Activated CD8-positive, alpha-beta memory T cell treated with anti-CD3 and anti-CD28 coated beads, Interleukin-2, amount 50 U/mL, for 48 hours (primary cell): ENCODE measurements around the gene FGD5.

Experiments used
- DNase-seq: peaks from one replicate; pipeline ENCODE4 v3.0.0-alpha.2; 2020

FGD5 gene

GRCh38 chr3:14907043-14907966 is 88.5 kb downstream of the FGD5 start:
- DNase-seq: no peak

DNA sequence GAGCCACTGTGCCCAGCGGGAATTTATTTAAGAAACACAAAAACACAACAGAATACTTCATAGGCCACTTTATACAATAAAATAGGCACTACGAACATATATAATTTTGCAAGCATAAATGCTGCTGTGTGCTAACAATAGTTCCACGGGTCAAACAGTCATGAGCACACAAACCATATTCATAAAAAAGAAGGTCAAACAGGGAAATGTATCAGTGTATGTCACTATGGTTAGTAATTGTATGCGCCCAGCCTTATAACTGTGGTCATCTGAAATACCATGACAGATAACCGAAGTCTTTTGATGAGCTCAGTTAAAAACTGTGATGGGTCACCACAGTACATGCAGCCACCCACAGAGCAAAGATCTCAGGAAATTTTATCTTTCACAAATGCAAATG is 90.5 kb downstream of the FGD5 start:
- no peak for DNase-seq

DNA sequence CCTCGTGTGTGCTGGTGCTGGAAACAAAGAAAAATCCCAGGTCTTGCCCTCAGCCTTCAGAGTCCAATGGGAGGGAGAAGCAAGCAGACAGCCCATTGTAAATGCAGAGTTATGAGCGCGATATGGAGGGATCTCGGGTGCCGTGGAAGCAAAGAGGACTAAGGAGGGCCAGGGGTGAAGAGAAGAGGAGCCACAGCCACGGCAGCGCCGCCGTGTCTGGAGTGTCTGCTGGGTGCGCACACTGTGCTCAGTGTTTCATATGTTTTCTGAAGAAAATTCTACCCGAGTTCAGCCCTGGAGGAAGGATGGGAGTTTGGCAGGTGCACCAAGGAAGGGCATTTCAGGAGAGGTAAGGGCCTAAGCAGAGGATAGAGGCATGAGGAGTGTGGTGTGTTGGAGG is 92.9 kb downstream of the FGD5 start:
- no peak for DNase-seq

DNA sequence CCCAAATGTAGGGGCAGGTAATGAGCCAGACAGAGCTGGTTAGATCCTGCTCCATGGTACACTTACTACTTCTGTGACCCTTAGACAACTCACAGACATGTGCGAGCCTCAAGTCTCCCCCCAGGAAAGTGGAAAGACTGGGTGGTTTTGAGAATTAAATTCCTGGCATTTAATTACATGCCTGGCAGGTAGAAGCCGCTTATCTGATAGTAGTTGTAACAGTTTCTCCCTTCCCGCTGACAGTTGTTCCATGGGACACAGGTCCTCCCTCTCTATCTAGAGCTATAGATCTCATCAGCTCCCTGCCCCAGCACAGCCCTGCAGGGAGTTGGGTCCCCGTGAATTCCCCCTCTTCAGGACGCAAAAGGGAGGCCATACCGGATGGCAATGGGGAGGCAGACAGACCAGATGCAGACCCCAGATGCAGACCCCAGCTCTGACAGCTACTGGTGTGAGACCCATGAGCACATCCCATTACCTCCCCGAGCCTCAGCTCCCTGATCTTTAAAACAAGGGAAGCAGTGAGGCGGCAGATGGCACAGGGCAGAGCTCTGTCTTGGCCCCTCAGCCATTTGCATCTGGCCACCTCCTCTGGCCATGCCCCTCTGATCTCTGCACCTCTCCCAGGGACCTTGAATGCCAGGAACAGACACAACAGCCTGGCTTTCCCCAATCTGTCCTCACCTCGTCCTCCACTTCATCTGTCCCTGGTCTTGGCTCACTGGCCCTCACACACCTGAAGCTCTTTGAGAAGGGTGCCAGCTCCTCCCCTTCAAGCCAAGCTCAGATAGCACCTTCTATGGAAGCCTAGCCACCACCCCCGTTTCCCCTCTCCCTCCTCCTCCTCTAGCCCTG is 94.5 kb downstream of the FGD5 start:
- DNase-seq: no peak

GRCh38 chr3:14913926-14914778 is 95.4 kb downstream of the FGD5 start:
- no peak for DNase-seq

DNA sequence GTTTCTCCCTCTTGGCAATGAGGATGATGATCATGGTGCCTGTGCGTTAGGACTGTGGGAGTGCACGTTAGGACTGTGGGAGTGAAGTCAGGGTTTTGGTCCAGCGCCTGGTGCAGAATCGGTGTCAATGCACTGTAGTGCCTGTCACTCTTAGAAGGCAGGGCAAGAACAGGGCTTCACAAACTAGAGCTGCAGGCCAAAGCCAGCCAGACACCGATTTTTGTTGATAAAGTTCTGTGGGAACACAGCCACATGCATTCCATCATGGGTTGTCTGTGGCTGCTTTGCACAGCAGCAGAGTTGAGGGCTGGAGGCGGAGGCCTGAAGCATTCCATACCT is 96.0 kb downstream of the FGD5 start:
- no peak for DNase-seq

GRCh38 chr3:14915636-14916222 is 97.0 kb downstream of the FGD5 start:
- DNase-seq: no peak

- DNase-seq: no peak
These were observed 99.6 kb downstream of the FGD5 start for GRCh38 chr3:14918356-14918860.

GRCh38 chr3:14920536-14920935 is 101.8 kb downstream of the FGD5 start:
- DNase-seq: no peak

- DNase-seq: peak; percentile 91
These were observed 102.4 kb downstream of the FGD5 start for GRCh38 chr3:14921034-14921616.

DNA sequence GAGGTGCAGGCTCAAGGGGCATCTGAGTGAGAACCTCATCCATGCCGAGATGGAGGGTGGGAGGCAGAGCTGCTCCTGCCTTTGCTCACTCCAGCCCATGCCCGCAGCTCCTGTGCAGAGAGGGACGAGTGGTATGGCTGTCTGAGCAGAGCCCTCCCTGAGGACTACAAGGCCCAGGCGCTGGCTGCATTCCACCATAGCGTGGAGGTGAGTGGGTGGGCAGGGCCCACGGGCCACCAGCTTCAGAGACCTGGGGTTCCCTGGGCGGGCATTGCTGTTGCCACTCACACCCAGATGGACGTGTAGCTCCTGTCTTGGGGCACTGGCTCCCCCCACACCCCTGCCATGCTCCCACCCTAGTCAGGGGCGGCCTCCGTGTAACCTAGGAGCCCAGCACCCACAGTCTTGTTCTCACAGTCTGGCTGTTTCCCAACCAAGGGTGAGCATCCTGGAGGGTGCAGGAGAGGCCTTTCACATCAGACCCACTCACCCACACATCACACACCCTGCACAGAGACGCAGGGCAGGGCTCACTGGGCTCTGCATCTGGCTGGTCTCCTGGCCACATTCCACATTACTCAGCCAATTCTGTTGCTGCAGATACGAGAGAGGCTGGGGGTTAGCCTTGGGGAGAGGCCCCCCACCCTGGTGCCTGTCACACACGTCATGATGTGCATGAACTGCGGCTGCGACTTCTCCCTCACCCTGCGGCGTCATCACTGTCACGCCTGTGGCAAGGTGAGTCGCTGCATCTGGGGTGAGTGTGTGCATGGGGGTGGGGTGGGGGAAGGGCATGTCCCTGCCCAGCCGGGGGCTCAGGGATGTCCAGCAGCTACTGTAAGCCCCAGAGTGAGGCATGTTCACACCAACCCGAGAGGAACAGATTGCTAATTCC is 103.3 kb downstream of the FGD5 start:
- no peak for DNase-seq

DNA sequence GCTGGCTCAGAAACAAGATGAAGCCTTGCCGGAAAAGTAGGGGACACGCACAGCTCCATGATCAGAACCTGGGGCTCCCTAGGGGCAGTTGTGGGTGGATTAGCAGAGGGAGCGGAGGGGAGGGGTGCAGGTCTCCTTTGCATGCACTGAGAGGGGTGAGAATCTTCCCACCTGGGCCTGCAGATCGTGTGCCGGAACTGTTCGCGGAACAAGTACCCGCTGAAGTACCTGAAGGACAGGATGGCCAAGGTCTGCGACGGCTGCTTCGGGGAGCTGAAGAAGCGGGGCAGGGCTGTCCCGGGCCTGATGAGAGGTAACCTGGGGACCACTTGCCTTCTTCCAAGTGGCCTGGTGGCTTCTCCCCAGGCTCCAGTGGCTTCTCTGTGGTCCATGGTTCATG is 104.1 kb downstream of the FGD5 start:
- no peak for DNase-seq

DNA sequence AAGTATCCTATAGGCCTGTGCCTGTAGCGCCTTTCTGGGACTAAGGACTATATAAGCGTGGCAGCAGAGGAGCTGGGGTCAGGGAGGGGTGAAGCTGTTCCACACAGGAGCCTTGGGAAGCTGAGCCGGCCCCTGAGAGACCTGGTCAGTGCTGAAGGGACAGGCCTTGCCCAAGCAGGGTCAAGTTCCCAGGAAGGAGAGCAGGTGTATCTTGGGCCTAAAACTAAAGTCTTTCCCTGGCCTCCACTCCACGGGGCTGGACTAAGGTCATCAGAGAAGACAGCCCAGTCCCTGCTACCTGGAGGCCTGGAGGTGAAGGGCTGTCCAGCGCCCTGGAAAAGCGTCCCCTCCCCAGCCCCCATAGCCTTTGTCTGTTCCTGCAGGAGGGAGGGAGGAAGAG is 104.7 kb downstream of the FGD5 start:
- DNase-seq: no peak

- no peak for DNase-seq
These were observed 107.2 kb downstream of the FGD5 start for GRCh38 chr3:14925729-14926591.

- no peak for DNase-seq
These were observed 107.8 kb downstream of the FGD5 start for GRCh38 chr3:14926592-14926991.

GRCh38 chr3:14927308-14927707 is 108.5 kb downstream of the FGD5 start:
- no peak for DNase-seq

DNA sequence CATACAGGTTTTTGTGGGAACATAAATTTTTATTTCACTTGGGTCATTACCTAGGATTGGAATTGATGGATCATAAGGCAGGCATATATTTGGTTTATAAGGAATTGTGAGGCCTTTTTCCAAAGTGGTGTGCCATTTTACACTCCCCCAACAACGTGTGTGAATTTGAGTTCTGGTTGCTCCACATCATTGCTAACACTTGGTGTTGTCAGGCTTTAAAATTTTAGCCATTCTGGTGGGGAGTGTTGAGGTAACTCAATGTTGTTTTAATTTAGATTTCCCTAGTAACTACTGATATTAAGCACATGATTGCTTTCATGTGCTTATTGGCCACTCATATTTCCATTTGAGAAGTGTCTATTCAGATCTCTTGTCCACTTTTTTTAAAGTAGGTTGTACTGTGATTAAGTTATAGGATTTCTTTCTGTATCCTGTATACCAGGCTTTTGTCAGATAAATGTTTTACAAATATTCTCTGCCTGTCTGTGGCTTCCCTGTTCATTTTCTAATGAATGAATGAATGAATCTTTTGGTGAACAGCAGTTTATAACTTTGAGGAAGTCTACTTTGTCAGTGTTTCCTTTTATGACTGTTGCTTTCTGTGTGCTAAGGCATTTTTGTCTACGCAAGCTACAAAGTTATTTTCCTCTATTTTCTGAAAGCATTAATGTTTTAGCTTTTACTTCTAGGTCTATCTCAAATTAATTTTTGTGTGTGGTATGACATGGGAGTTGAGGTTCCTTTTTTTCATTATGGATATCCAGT is 110.7 kb downstream of the FGD5 start:
- DNase-seq: no peak

- no peak for DNase-seq
These were observed 115.2 kb downstream of the FGD5 start for GRCh38 chr3:14933820-14934425.
